Liver (tissue), 9 donors: ENCODE measurements around the gene TEX9. TPM values are rescaled to one million over a fixed set of nuclear protein-coding genes. Genes with fewer than 3 reads are reported as not detected.
A peak's percentile ranks its signal among the peaks of the same experiment; 100 is the strongest.

Experiments used
- DNase-seq: peaks from one replicate; pipeline ENCODE4 v3.0.0-alpha.2; 2017; ENCODE audit warnings: low spot score
- H3K27ac ChIP-seq, 2 donors: one replicate each; pipeline ENCODE4 v1.7.0; 2013; ENCODE audit warnings: inconsistent platforms in 2 of 2, low read length in 2 of 2, control low read depth in 1 of 2, low read depth in 1 of 2, mild to moderate bottlenecking in 1 of 2
- H3K27me3 ChIP-seq, 4 donors: one replicate each; pipeline versions ENCODE4 v1.6.1 to v1.7.0; 2013; ENCODE audit warnings: low read length in 3 of 4, inconsistent platforms in 1 of 4, mild to moderate bottlenecking in 1 of 4, moderate library complexity in 1 of 4; ENCODE audit not compliant: control insufficient read depth in 4 of 4, insufficient read depth in 4 of 4
- H3K36me3 ChIP-seq, 4 donors: one replicate each; pipeline versions ENCODE4 v1.6.1 to v1.7.0; 2013; ENCODE audit warnings: low read length in 3 of 4, mild to moderate bottlenecking in 3 of 4, low read depth in 1 of 4, moderate library complexity in 1 of 4; ENCODE audit not compliant: control insufficient read depth in 4 of 4, insufficient read depth in 3 of 4
- H3K4me1 ChIP-seq, 4 donors: one replicate each; pipeline versions ENCODE4 v1.6.1 to v1.7.0; 2013; ENCODE audit warnings: low read length in 3 of 4, mild to moderate bottlenecking in 3 of 4, moderate library complexity in 1 of 4; ENCODE audit not compliant: control insufficient read depth in 4 of 4, insufficient read depth in 4 of 4
- H3K4me3 ChIP-seq, 3 donors: one replicate each; pipeline versions ENCODE4 v1.6.1 to v1.7.0; 2013; ENCODE audit warnings: low read length in 3 of 3, control low read depth in 1 of 3, low read depth in 1 of 3, mild to moderate bottlenecking in 1 of 3
- H3K9ac ChIP-seq, 2 donors: one replicate each; pipeline ENCODE4 v1.7.0; 2013; ENCODE audit warnings: low read length in 2 of 2, mild to moderate bottlenecking in 2 of 2, moderate library complexity in 2 of 2, control low read depth in 1 of 2, low read depth in 1 of 2
- H3K9me3 ChIP-seq, 4 donors: one replicate each; pipeline versions ENCODE4 v1.6.1 to v1.7.0; 2013; ENCODE audit warnings: low read length in 3 of 4; ENCODE audit not compliant: control insufficient read depth in 4 of 4
- EGR1 ChIP-seq, 2 donors: IDR thresholded peaks; 2 replicates each; pipeline ENCODE4 v1.6.1; 2016 to 2018; ENCODE audit warnings: antibody characterized with exemption in 2 of 2, low read depth in 2 of 2
- FOXA1 ChIP-seq: IDR thresholded peaks from 2 replicates; pipeline ENCODE4 v1.6.1; 2016; ENCODE audit warnings: antibody characterized with exemption
- FOXA2 ChIP-seq: IDR thresholded peaks from 2 replicates; pipeline ENCODE4 v1.6.1; 2016; ENCODE audit warnings: antibody characterized with exemption
- GABPA ChIP-seq, 2 donors: IDR thresholded peaks in 1 of 2; conservative IDR thresholded peaks in 1 of 2; 2 replicates each; pipeline ENCODE4 v1.6.1; 2016; ENCODE audit warnings: antibody characterized with exemption in 2 of 2, mild to moderate bottlenecking in 1 of 2, moderate library complexity in 1 of 2
- HNF4G ChIP-seq: IDR thresholded peaks from 2 replicates; pipeline ENCODE4 v1.6.1; 2016; ENCODE audit warnings: antibody characterized with exemption
- NR2F2 ChIP-seq: IDR thresholded peaks from 2 replicates; pipeline ENCODE4 v1.6.1; 2016; ENCODE audit warnings: antibody characterized with exemption
- RAD21 ChIP-seq, 2 donors: IDR thresholded peaks; 2 replicates each; pipeline ENCODE4 v1.6.1; 2016; ENCODE audit warnings: antibody characterized with exemption in 2 of 2, mild to moderate bottlenecking in 2 of 2
- RXRA ChIP-seq, 2 donors: IDR thresholded peaks; 2 replicates each; pipeline ENCODE4 v1.6.1; 2017 to 2018; ENCODE audit warnings: antibody characterized with exemption in 2 of 2, mild to moderate bottlenecking in 1 of 2
- SP1 ChIP-seq: IDR thresholded peaks from 2 replicates; pipeline ENCODE4 v1.6.1; 2018; ENCODE audit warnings: antibody characterized with exemption, mild to moderate bottlenecking
- TAF1 ChIP-seq: conservative IDR thresholded peaks from 2 replicates; pipeline ENCODE4 v1.6.1; 2016; ENCODE audit warnings: antibody characterized with exemption, mild to moderate bottlenecking
- YY1 ChIP-seq: IDR thresholded peaks from 2 replicates; pipeline ENCODE4 v1.6.1; 2016; ENCODE audit warnings: antibody characterized with exemption, mild to moderate bottlenecking
- WGBS: extraction: QIAGEN DNeasy Blood & Tissue Kit; methylation state at CpG from one replicate; pipeline ENCODE4 v1.1.7; 2013; 5-methylcytosine and 5-hydroxymethylcytosine counted together
- polyA plus RNA-seq, 2 donors: library from polyadenylated mRNA; stranded (reverse) in 1 of 2; unstranded in 1 of 2; fragments of 200-250 nt in 1 of 2; fragments of >200 nt in 1 of 2; fragmentation: Nextera tagmentation in 1 of 2; extraction: Ambion mirVana in 1 of 2; gene quantifications; one replicate each; pipeline versions ENCODE4 v1.2.1 to v1.2.3, GENCODE V29; 2013 to 2015
- total RNA-seq, 2 donors: library from RNA; depleted of rRNA; stranded (reverse); fragments of >200 nt; gene quantifications; one replicate each; pipeline ENCODE4 v1.2.3, GENCODE V29; 2014
- TF ChIP-seq, protein P1 (sequence below): IDR thresholded peaks from 2 replicates; pipeline ENCODE4 v1.6.1; 2016; ENCODE audit warnings: antibody characterized with exemption, mild to moderate bottlenecking
- TF ChIP-seq, protein P2 (sequence below): IDR thresholded peaks from 2 replicates; pipeline ENCODE4 v1.6.1; 2016; ENCODE audit warnings: antibody characterized with exemption
- TF ChIP-seq, protein P3 (sequence below): IDR thresholded peaks from 2 replicates; pipeline ENCODE4 v1.6.1; 2016; ENCODE audit warnings: antibody characterized with exemption
- TF ChIP-seq, protein P4 (sequence below): fragments of 150-350 bp; IDR thresholded peaks from 2 replicates; pipeline ENCODE4 v1.5.1; 2017; ENCODE audit warnings: improper control_type of control experiment, low read depth, low read length; ENCODE audit not compliant: missing input control
- TF ChIP-seq, protein P5 (sequence below): IDR thresholded peaks from 2 replicates; pipeline ENCODE4 v1.6.1; 2016; ENCODE audit warnings: antibody characterized with exemption
- donor health status: healthy.
- donor health status: healthy.
- donor health status: healthy.
- donor health status: healthy.
- donor health status: healthy.

TEX9 gene
- total and polyA plus RNA-seq, 4 donors, result 0.48 to 1.4 (median 0.90) TPM

DNA sequence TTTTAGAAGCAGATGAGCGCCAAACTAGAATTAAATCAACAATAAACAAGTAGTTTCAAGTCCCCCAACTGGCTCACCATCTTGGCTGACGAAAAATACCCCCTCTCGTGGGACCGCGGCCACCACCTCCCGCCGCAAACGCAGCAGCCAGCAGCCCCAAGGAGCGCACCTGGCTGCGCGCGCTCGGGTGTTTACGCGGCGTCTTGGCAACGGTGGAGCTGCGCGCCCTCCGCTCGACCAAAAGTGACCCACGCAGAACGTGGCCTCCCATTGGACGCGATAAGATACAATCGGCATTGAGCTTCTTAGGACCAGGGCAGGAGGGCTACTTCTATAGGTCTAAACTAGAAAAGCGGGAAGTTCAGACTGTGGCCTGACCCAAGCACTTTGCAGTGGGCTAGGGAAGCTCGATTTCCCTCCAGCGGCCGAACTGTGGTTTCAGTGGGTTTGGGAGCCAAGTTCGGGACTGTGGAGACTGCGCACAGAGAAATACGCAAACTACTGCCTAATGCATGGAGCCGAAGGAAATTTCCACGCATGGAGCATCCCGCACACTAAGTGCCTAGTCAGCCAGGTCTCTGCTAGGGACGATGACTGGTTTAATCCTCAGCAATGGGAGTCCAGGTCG lies 99.8 kb downstream of the TEX9 start, which contains the start of gene MNS1:
Gene MNS1, minus strand, starts transcription at position 245 of the 628 bp plus-strand sequence. Its CDS starts 165 bp downstream, at position 80.
- no peak within 1 kb of the TSS for H3K27ac ChIP-seq
- 2% methylated on average over 38 of the region's 38 CpGs for WGBS
- peak within 1 kb of the TSS; percentile 49 to 60 for H3K9ac ChIP-seq

DNA sequence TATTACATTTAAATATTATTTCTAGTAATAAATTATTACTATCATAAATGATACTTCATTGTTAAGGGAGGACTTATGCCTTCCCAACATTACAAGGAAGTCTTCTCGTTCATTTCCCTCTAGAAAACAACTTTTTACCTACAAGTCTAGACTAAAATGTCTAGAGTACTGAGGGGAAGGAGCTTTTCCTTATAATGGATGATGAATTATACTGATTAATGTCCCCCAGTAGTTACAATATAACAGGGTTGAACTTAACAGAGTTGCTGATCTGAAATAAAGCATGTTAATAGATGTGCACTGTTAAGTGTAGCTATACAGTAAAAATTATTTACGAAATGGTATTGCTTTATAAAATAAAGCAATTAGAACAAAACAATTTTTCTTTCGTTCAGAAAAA lies 102.4 kb downstream of the TEX9 start:
- Histone ChIP-seq H3K4me1 (peaks cover 6 to 15% (median 10%) of the 10 kb centered on the region in 4 donors), H3K9me3 (no peaks in the 10 kb centered on the region), H3K27ac (no peak overlapping the region), H3K27me3 (no peaks in the 10 kb centered on the region), H3K36me3 (no peaks in the 10 kb centered on the region), H3K9ac (no peak overlapping the region), H3K4me3 (no peak overlapping the region)
- 73% methylated on average over 3 of the region's 3 CpGs for WGBS
- no peak for DNase-seq
- TF ChIP-seq, protein P1, sequence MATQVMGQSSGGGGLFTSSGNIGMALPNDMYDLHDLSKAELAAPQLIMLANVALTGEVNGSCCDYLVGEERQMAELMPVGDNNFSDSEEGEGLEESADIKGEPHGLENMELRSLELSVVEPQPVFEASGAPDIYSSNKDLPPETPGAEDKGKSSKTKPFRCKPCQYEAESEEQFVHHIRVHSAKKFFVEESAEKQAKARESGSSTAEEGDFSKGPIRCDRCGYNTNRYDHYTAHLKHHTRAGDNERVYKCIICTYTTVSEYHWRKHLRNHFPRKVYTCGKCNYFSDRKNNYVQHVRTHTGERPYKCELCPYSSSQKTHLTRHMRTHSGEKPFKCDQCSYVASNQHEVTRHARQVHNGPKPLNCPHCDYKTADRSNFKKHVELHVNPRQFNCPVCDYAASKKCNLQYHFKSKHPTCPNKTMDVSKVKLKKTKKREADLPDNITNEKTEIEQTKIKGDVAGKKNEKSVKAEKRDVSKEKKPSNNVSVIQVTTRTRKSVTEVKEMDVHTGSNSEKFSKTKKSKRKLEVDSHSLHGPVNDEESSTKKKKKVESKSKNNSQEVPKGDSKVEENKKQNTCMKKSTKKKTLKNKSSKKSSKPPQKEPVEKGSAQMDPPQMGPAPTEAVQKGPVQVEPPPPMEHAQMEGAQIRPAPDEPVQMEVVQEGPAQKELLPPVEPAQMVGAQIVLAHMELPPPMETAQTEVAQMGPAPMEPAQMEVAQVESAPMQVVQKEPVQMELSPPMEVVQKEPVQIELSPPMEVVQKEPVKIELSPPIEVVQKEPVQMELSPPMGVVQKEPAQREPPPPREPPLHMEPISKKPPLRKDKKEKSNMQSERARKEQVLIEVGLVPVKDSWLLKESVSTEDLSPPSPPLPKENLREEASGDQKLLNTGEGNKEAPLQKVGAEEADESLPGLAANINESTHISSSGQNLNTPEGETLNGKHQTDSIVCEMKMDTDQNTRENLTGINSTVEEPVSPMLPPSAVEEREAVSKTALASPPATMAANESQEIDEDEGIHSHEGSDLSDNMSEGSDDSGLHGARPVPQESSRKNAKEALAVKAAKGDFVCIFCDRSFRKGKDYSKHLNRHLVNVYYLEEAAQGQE, result no peak
- TF ChIP-seq FOXA1, result no peak
- TF ChIP-seq GABPA (IDR thresholded peaks at IDR 0.05 in 1 of 2, conservative IDR thresholded peaks at IDR 0.05 in 1 of 2), result no peak
- TF ChIP-seq, protein P2, sequence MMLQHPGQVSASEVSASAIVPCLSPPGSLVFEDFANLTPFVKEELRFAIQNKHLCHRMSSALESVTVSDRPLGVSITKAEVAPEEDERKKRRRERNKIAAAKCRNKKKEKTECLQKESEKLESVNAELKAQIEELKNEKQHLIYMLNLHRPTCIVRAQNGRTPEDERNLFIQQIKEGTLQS, result no peak
- no peak for TF ChIP-seq EGR1 (IDR thresholded peaks at IDR 0.05; ENCODE audit: low read depth in 2 of 2)
- TF ChIP-seq, protein P3, sequence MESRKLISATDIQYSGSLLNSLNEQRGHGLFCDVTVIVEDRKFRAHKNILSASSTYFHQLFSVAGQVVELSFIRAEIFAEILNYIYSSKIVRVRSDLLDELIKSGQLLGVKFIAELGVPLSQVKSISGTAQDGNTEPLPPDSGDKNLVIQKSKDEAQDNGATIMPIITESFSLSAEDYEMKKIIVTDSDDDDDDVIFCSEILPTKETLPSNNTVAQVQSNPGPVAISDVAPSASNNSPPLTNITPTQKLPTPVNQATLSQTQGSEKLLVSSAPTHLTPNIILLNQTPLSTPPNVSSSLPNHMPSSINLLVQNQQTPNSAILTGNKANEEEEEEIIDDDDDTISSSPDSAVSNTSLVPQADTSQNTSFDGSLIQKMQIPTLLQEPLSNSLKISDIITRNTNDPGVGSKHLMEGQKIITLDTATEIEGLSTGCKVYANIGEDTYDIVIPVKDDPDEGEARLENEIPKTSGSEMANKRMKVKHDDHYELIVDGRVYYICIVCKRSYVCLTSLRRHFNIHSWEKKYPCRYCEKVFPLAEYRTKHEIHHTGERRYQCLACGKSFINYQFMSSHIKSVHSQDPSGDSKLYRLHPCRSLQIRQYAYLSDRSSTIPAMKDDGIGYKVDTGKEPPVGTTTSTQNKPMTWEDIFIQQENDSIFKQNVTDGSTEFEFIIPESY, result no peak
- TF ChIP-seq HNF4G, result no peak
- TF ChIP-seq, protein P4, sequence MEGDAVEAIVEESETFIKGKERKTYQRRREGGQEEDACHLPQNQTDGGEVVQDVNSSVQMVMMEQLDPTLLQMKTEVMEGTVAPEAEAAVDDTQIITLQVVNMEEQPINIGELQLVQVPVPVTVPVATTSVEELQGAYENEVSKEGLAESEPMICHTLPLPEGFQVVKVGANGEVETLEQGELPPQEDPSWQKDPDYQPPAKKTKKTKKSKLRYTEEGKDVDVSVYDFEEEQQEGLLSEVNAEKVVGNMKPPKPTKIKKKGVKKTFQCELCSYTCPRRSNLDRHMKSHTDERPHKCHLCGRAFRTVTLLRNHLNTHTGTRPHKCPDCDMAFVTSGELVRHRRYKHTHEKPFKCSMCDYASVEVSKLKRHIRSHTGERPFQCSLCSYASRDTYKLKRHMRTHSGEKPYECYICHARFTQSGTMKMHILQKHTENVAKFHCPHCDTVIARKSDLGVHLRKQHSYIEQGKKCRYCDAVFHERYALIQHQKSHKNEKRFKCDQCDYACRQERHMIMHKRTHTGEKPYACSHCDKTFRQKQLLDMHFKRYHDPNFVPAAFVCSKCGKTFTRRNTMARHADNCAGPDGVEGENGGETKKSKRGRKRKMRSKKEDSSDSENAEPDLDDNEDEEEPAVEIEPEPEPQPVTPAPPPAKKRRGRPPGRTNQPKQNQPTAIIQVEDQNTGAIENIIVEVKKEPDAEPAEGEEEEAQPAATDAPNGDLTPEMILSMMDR, result no peak
- TF ChIP-seq YY1, result no peak

More for the DNA sequence above, 99.8 kb downstream of the TEX9 start, which contains the start of gene MNS1:
- Histone ChIP-seq H3K9me3 (no peaks in the 10 kb centered on the region), H3K4me1 (peaks cover 6 to 15% (median 10%) of the 10 kb centered on the region in 4 donors), H3K36me3 (no peaks in the 10 kb centered on the region), H3K27me3 (no peaks in the 10 kb centered on the region), H3K4me3 (peak within 1 kb of the TSS; percentile 62 to 69 (median 67))
- peak; percentile 82 for DNase-seq
- TF ChIP-seq GABPA (IDR thresholded peaks at IDR 0.05 in 1 of 2, conservative IDR thresholded peaks at IDR 0.05 in 1 of 2) (no peak), EGR1 (IDR thresholded peaks at IDR 0.05; ENCODE audit: low read depth in 2 of 2) (no peak), FOXA1 (no peak), RXRA (IDR thresholded peaks at IDR 0.05) (no peak), SP1 (peak; percentile 79), TAF1 (no peak), RAD21 (IDR thresholded peaks at IDR 0.05) (no peak), NR2F2 (no peak), HNF4G (no peak), YY1 (no peak), FOXA2 (no peak)
- TF ChIP-seq, protein P5, sequence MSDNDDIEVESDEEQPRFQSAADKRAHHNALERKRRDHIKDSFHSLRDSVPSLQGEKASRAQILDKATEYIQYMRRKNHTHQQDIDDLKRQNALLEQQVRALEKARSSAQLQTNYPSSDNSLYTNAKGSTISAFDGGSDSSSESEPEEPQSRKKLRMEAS, result peak; percentile 45
- TF ChIP-seq, protein P4, result no peak
- TF ChIP-seq, protein P2, result no peak
- TF ChIP-seq, protein P3, result no peak
